HG02623 (cell line): Measurements from ENCODE around the gene TRABD2B.

Experiments
- ATAC-seq: cut with Tn5 transposase; IDR thresholded peaks from one replicate; pipeline ENCODE4 v1.9.1; 2021; ENCODE audit warnings: moderate library complexity; ENCODE audit not compliant: unreplicated experiment

Gene TRABD2B

GRCh38 chr1:47809301-47810084, 187.7 kb downstream of the TRABD2B start:
- ATAC-seq = no peak

- ATAC-seq = no peak
These were observed 188.6 kb downstream of the TRABD2B start for GRCh38 chr1:47808612-47809011.

GRCh38 chr1:47805921-47806361, 191.2 kb downstream of the TRABD2B start:
- ATAC-seq = no peak

GRCh38 chr1:47805018-47805417, 192.2 kb downstream of the TRABD2B start:
- ATAC-seq = no peak

- ATAC-seq = no peak
These were observed 193.2 kb downstream of the TRABD2B start for GRCh38 chr1:47803815-47804501.

DNA sequence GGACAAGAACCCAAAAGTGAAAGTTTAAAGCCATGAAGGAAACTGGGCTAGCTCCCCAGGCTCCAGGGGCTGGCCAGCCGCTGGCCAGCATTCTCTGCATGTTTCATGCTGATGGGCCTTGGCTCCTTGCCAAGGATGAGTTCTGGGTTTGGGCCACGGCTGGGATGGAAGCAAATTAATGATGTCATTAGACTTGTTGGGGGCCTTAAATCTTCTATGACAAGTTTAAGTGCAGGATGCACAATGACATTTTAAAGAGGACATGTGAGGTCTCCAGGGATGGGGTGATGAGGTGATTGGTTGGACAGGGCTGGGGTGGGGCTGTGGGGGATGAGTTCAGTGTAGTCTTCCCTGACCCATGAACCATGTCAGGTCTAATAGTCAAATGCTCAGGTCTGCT, 199.6 kb downstream of the TRABD2B start:
- ATAC-seq = no peak

- no peak for ATAC-seq
These were observed 200.6 kb downstream of the TRABD2B start for GRCh38 chr1:47796626-47797025.

DNA sequence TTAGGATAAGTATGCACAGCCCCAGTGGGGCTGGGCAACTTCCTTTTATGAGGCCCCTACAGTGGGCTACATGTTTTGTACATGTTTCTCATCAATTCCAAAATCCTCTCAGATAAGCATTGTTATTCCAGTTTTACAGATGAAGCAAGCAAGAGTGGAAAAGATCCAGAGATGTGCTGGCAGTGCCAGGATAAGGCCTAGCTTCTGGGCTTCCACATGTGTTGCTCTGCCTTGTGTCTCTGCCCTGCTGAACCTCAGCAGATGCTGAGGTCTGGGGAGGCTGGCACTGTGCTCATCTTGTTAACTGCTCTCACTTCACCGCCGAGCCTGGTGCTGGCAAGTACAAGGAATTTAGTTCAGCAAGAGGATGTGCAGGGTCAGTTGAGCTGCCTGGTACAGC, 202.1 kb downstream of the TRABD2B start:
- no peak for ATAC-seq

DNA sequence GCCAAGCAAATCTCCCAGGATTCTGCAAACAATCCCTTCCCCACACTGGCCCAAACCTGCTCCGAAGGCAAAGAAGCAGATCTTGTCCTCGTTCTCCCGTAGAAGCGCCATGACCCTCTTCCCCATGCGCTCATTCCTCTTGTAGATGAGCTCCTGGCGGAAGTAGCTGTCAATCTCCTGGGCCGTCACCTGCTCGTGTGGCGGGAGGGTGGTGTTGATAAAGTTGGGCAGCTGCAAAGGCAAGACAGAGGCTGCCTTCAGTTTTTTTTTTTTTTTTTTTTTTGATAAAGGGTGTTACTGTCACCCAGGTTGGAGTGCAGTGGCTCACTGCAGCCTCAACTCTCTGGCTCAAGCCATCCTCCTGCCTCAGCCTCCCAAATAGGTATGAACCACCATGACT, 202.7 kb downstream of the TRABD2B start:
- no peak for ATAC-seq

GRCh38 chr1:47794081-47794480, 203.1 kb downstream of the TRABD2B start:
- no peak for ATAC-seq

GRCh38 chr1:47793563-47793962, 203.6 kb downstream of the TRABD2B start:
- no peak for ATAC-seq

DNA sequence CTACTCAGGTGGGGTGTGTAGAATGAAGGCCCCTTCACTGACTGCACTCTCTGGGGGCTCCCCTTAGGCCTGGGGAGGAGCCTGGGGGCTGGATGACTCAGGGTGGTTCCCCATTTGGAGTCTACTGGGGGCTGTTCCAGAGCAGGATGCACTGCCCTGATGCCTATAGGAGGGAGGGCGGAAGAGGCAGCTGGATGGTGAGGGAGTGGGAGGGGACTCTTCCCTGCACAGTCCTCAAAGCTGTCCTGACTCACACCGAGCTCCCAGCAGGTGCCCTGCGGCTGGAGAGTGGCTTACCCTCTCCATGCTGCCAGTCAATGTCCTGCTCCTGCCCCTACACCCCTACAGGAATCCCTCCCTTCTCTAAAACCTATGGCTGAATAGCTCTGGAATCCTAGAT, 204.4 kb downstream of the TRABD2B start:
- no peak for ATAC-seq

GRCh38 chr1:47791879-47792608, 205.1 kb downstream of the TRABD2B start:
- ATAC-seq = no peak

DNA sequence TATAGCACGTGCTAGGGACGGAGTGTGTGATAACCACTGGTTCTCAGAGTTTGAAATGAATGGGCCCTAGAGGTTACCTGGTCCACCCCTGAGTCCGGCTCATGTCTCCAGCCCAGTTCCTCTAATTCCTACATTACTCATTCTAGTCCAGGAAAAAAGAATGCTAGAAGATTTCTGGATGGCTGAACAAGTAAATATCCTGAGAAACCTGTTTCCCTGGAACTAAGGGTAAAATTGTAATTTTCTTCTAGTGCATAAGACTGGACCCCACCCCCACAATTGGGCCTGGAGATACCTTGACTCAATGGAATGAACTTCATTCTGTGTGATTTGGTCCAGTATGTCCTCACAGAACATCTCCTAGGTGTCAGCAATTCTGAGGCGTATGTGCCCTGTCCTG, 208.4 kb downstream of the TRABD2B start:
- no peak for ATAC-seq

DNA sequence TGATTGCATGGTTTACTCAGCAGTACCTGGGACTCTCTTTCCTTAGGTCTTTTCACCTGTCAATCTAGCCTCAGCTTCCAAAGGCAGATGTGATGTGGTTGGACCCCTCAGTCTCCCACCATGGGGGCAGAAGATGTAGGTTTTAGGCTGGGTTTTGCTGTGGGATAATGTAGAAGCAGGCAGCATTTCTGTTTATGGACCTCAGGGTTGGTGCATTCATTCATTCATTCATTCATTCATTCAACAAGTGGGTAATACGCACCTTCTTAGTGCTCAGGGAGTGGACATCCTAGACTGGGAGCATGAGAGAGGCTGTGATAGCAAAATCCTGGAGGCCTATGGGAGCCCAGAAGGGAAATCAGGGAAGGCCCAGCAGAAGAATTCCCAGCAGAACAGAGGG, 209.6 kb downstream of the TRABD2B start:
- no peak for ATAC-seq

DNA sequence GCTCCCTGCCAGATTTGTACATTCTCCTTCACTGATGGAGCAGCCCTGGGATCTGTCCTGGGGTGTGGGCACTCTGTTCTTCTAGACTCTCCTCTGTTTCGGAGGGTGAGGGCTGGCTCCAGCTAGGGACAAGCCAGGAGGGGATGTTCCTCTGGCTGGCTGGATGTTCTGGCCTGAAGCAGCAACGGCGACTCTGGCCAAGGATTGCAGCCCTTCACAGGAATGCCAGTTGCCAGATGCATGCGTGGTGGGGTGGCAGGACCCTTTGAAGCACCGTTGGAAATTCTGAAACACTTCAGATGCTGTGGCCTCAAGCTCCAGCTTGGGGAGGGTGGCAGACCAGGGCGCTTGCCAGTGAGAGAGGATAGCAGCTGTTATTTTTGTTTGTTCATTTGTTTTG, 210.9 kb downstream of the TRABD2B start:
- ATAC-seq = no peak

DNA sequence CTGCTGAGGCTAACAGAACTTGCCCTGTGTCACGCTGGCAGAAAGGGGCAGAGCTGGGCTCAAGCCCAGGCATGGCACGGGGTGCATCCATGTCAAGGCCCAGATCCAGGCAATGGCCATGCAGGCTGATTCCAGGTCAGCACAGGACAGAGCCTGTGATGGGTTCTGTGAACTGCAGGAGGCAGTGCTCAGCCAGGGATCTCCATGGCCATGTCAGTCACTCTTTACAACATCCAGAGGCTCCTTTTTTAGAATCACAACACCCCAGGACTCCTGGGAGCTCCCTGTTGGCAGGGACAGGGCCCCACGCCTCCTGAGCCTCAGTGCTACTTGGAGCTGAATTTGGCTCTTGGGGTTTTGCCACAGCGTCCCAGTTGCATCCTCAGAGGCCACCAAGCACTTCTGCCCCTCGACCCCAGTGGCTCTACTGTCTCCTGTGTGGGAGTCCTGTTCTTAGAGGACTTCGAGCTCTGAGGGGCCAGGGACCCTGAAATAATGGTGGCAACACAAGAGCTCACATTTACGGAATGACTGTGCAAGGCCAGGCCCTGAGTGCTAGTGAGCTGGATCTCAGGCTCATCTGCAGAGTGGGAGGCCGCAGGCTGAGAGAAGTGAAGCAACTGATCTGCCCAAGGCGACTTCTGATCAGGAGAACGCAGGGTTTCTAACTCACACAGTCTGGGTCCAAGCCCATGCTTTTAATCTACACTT, 211.5 kb downstream of the TRABD2B start:
- no peak for ATAC-seq

GRCh38 chr1:47785118-47785517, 212.1 kb downstream of the TRABD2B start:
- ATAC-seq = no peak

DNA sequence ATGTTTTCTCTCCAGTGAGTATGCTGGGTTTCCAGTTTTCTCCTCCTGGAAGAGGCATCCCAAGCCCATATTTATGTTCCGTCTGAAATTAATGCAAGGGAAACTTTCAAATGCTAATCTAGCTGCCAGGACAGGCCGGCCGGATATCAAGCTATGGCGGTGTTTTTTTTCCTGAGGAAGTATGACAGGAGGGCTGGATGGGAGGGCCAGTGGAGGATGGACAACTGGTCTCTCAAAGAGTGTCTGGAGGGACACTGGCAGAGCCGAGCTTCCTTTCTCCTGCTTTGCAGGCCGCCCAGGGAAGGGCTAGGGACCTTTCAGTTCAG, 212.7 kb downstream of the TRABD2B start:
- no peak for ATAC-seq

- no peak for ATAC-seq
These were observed 213.3 kb downstream of the TRABD2B start for GRCh38 chr1:47783638-47784496.
